T-helper 1 cell (primary cell): ENCODE results near the gene OR2AG2.
A peak's percentile ranks its signal among the peaks of the same experiment; 100 is the strongest.

Source experiments
- DNase-seq, 5 donors: peaks; one replicate each; pipeline ENCODE4 v3.0.0-alpha.2; 2012 to 2020

The OR2AG2 gene

DNA sequence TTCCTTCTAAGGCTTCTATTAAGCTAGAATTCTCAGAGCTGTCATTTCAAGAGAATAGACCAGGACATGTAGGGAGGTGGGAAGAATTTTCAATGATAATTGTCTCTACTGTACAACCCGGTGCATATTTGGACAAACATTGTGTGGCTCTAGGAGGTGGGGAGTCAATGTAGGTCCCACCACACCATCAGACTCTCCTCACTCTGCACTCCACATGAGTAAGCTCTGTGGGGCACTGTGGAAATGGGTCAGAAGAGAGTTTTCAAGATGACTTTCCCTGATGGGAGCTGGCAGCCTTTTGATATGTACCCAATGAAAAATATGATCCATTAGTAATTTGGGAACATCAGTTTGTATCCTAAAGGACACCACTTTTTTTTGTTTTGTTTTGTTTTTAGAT lies 33.2 kb downstream of the OR2AG2 start:
- DNase-seq: no peak

- peak; percentile 24 to 72 (median 58) for DNase-seq
Measured at GRCh38 chr11:6737872-6738466, 33.8 kb downstream of the OR2AG2 start.

DNA sequence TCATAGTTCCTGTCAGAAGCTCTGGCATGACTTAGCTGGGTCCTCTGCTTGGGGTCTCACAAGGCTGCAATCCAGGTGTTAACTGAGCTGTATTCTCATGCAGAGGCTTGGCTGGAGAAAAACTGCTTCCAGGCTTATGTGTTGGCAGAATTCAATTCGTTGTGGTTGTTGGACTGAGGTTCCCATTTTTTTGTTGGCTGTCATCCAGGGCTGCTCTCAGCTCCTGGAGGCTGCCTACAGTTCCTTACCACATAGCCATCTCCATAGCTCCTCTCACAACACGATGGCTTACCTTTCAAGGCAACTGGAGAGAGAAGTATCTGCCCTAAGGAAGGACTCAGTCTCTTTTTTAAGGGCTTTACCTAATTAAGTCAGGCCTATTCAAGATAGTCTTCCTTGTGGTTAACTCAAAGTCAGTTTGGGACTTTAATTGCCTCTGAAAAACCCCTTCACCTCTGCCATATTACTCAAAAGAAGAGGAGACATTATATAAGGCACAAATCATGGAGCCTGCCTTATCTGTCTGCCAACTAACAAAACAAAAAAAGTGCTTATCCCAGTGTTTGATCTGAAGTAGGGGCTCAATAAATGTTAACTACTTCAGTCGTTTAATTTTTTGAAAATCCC lies 35.2 kb downstream of the OR2AG2 start:
- no peak for DNase-seq

- DNase-seq: peak in 1 of 5 donors; percentile 25
Measured at GRCh38 chr11:6735306-6735705, 36.5 kb downstream of the OR2AG2 start.

DNA sequence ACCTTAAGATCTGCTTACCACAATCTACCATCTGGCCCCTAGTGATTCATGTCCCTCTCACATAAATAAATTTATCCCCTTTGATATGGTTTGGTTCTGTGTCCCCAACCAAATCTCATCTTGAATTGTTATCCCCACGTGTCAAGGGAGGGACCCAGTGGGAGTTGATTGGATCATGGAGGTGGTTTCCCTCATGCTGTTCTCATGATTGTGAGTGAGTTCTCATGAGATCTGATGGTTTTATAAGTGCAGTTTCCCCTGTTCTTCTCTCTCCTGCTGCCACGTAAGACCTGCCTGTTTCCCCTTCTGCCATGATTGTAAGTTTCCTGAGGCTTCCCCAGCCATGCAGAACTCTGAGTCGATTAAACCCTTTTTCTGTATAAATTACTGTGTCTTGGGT lies 37.2 kb downstream of the OR2AG2 start:
- DNase-seq: no peak

DNA sequence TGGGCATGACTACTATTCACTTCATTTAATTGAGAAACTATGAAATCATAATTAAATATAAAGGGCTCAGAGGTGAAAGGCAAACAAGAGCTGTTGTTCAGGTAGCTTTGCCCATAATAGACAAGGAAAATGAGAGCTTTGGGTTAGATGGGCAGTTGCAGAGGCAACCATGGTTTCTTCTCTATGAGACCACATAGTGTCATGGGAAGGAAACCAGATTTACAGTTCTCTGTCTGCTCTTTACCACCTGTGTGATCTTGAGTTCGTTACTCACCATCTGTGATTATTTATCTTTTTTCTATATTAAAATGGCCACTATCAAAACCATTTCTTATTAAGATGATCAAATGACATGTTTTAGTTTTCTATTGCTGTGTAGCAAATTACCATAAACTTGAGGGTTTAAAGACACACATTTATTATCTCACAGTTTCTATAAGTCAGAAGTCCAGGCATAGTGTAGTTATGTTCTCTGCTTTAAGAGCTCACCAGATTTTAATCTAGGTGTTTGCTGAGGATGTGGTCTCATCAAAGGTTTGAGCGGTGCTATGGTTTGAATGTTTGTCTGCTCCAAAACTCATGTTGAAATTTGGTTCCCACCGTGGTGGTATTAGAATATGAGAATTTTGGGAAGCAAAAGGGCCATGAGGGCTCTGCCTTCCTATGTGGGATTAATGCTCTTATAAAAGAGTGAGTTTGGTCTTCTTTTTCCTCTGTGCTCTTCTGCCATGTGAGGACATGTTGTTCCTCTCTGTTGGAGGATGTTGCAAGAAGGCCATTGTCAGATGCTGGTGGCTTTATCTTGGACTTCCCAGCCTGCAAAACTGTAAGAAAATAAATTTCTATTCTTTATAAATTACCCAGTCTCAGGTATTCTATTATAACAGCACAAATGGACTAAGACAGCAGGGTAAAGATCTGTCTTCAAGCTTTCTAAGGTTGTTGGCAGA lies 38.2 kb downstream of the OR2AG2 start:
- peak in 2 of 5 donors; percentile 21 for DNase-seq

- DNase-seq: no peak
Measured at GRCh38 chr11:6727971-6728760, 43.6 kb downstream of the OR2AG2 start.

GRCh38 chr11:6725386-6725896 lies 46.3 kb downstream of the OR2AG2 start:
- no peak for DNase-seq

DNA sequence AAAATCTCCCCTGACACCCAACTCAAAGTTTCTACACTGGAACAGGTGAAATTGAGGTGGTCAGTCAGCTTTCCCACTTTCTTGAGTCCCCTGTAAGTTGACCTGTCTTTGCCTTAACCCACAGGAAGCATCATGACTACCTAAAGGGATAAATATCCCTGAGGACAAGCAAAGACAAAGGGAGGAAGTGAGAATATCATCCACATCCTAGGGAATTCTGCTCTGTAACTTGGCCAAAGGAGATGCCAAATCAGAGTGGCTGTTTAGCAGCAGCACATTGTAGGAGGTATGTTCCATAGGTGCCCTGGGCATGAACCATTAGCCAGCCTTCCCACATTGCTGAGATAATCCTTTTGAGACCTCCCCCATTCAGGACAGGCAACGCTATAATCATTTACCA lies 47.8 kb downstream of the OR2AG2 start:
- no peak for DNase-seq

- DNase-seq: no peak
Measured at GRCh38 chr11:6721343-6721742, 50.4 kb downstream of the OR2AG2 start.

GRCh38 chr11:6719576-6719975 lies 52.2 kb downstream of the OR2AG2 start:
- no peak for DNase-seq

GRCh38 chr11:6717426-6717825 lies 54.4 kb downstream of the OR2AG2 start:
- no peak for DNase-seq
